Posterior vena cava (tissue), 2 donors: ENCODE results near the gene RAB26. TPM values are rescaled to one million over a fixed set of nuclear protein-coding genes. Genes with fewer than 3 reads are reported as not detected.

Experiments used
- DNase-seq: peaks from one replicate; pipeline ENCODE4 v3.0.0-alpha.2; 2020; ENCODE audit warnings: low spot score
- intact Hi-C, 2 donors: fragments of 100-400 bp; cut with DNase I; formaldehyde crosslinking; loops; one replicate each; pipeline versions ENCODE4 v1.14.1 to v1.14.2; 2022 to 2023
- total RNA-seq, 2 donors: library from RNA; stranded (reverse); fragmentation: NEBNext Ultra II Directional; extraction: Animal tissue kit (Norgen Biotek cat#: 25700); gene quantifications; one replicate each; pipeline ENCODE4 v1.2.1, GENCODE V29; 2021
- donor health status: DM: yes; HTN: yes; CAD: no.
- donor health status: DM: yes; HTN: yes; CAD: no.

Gene RAB26
- total RNA-seq, 2 donors from 2014 or later = 0.28 TPM; not detected in 1

DNA sequence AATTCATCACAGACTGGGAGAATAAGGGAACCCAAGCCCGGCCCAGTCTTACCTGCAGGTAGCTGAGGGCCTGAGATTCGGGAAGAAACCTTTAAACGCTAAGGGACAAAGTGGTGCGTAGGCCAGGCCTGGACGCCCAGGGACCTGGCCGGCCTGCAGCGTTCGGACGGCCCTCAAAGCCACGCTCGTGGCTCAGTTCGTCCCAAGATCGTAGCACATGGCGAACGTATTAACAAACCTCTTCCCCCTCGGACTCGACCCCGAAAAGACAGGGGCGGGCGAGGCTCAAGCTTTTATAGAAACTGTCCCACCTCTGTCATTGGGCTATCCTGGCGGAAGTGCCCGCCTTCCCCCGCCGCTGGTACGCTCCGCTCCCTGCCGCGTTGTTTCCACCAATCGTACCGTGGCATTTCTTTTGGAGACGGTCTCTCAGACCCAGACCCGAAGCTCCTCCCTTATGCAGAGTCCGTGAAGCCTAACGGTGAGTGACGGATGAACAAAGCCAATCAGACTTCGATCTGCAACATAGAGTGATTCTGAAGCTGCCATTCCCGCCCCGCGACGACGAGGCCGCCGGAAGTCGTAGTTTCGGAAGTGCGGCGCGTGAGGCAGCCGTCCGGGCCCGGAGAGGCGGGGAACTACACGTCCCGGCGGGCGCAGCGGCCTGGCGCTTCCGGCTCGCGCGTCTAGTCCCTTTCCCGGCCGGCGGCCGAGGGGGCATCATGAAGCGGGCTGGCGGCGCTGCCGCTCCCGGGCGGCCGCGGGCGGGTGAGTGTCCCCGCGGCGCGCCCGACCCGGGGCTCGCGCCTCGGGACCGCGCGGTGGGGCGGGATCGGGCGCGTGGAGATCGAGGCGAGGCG, 6.9 kb downstream of the RAB26 start, which contains the start of gene TRAF7:
TRAF7 (plus strand) TSS at position 692 of the 860 bp plus-strand sequence. CDS start 8,139 bp downstream, outside the sequence.
- intact Hi-C loops = no loop called here
- peak; percentile 100 for DNase-seq

GRCh38 chr16:2155977-2156848, 7.8 kb downstream of the RAB26 start:
- no peak for DNase-seq
- intact Hi-C loops = no loop called here

GRCh38 chr16:2156849-2157224, 8.4 kb downstream of the RAB26 start:
- no peak for DNase-seq
- intact Hi-C loops = no loop called here

GRCh38 chr16:2157480-2158261, 9.2 kb downstream of the RAB26 start:
- intact Hi-C loops = no loop called here
- no peak for DNase-seq

- DNase-seq = no peak
- intact Hi-C loops = no loop called here
Measured at GRCh38 chr16:2158262-2158638, 9.8 kb downstream of the RAB26 start.

- intact Hi-C loops = no loop called here
- DNase-seq = peak; percentile 92
Measured at GRCh38 chr16:2159175-2159838, 10.9 kb downstream of the RAB26 start.

GRCh38 chr16:2160915-2161551, 12.6 kb downstream of the RAB26 start:
- peak; percentile 91 for DNase-seq
- intact Hi-C loops = loop anchor here in 1 of 2 donors (10.0 kb wide), 1 partner anchor 114 kb away; no protein-coding TSS in a partner anchor

GRCh38 chr16:2161911-2162310, 13.5 kb downstream of the RAB26 start:
- intact Hi-C loops = loop anchor here in 1 of 2 donors (10.0 kb wide), 1 partner anchor 113 kb away; no protein-coding TSS in a partner anchor
- no peak for DNase-seq

GRCh38 chr16:2162676-2163118, 14.3 kb downstream of the RAB26 start:
- intact Hi-C loops = loop anchor here in 1 of 2 donors (10.0 kb wide), 1 partner anchor 112 kb away; no protein-coding TSS in a partner anchor
- no peak for DNase-seq

DNA sequence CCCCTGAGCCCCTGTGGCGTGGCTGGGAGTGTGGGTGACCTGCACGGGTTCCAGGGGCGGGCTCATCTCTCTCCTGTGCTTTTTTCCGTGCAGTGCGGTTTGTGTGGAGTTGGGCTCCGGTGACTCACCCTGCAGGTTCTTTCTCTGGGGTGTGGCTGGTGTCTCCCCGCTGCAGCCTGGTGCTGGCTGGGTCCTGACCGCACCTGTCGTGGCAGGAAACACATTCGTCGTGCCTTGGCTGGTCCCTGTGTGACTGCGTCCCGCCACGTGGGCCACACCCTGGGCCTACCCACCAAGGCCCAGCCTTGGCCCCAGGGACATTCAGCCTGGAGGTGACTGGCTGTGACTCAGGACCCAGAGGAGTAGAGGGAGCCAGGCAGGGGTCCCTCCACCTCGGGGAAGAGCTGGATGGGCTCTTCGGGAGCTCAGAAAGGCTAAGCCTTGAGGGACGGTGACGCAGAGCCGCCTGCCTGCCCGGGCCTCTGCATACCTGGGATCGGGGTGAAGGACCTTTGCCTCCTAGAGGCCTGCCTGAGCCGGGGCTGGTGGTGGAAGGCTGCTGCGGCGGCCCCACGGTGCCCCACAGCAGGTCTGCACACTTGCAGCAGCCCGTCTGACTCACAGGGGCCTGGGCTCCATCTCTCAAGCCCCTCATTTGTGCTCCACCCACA, 14.9 kb downstream of the RAB26 start:
- intact Hi-C loops = loop anchor here in 1 of 2 donors (10.0 kb wide), 1 partner anchor 111 kb away; no protein-coding TSS in a partner anchor
- no peak for DNase-seq

DNA sequence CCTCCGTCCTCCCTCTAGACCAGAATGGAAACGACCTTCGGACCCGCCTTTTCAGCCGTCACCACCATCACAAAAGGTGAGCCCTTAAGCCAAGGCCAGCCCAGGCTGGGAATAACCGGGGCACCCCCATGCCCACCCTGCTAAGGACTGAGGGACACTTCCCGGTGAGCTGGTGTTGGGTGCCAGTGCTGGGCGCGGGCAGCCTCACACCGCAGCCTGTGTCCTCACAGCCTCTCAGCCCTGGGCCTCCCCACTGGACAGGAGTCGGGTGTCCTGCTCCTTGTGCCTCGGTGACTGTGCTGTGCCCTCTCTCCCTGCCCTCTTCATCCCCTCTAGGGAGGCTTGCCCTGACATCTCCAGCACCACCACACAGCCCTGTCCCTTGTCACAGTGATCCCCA, 17.4 kb downstream of the RAB26 start:
- DNase-seq = no peak
- intact Hi-C loops = loop anchor here in 1 of 2 donors (10.0 kb wide), 1 partner anchor 109 kb away; no protein-coding TSS in a partner anchor

- DNase-seq = no peak
- intact Hi-C loops = loop anchor here in 1 of 2 donors (10.0 kb wide), 1 partner anchor 108 kb away; no protein-coding TSS in a partner anchor
Measured at GRCh38 chr16:2166263-2167067, 18.0 kb downstream of the RAB26 start.

DNA sequence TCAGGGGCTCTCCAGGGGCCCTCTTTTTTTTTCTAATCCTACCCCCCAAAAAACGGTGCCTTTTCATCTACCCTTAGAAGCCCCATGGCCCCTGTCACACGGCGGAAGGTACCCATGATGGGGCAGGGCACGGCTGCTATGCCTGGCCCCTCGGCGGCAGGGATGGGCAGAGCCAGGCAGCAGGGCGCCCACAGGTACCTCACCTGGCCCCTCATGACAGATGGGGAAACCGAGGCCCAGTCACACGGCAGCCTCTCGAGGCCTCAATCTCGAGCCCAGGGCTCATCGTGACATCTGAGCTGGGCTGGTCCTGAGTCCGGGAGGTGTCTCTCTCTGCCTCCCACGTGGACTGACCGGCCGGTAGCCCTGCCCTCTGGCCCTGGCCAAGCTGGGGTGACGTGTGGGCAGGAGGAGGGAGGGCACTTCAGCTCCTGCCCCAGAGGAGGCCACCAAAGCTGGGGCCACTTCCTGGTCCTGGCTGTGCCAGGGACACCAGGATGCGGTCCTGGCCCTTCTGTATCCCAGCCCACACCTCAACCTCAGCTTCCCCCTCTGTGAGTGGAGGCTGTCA, 18.7 kb downstream of the RAB26 start:
- intact Hi-C loops = loop anchor here in 1 of 2 donors (10.0 kb wide), 1 partner anchor 108 kb away; no protein-coding TSS in a partner anchor

DNA sequence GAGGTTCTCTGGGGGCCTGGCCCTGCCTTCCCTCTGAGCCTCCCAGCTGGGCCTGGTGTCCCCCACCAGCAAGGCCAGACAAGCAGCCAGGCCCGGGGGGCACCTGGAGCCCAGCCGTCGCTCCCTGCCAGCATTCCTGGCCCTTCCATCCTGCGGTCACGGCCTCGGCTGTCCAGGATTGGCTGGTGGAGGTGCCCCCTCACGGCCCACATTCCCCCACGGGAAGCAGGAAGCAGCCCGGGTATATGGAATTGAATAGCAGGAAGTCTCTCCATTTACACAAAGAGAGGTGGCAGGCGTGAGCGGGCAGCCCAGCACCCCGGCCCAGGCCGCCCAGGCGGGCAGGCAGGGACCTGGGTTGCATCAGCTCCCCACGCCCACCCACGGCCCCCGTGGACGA, 21.7 kb downstream of the RAB26 start:
- intact Hi-C loops = no loop called here
- no peak for DNase-seq

More for the DNA sequence above, 18.7 kb downstream of the RAB26 start:
- DNase-seq = no peak

GRCh38 chr16:2170587-2171435, 22.4 kb downstream of the RAB26 start:
- intact Hi-C loops = no loop called here
- DNase-seq = no peak
